ENCODE data around the gene CALN1. TPM values are rescaled to one million over a fixed set of nuclear protein-coding genes. Genes with fewer than 3 reads are reported as not detected.

CALN1 gene
- polyA plus RNA-seq, 3 donors: under 0.01 TPM; not detected in 2

GRCh38 chr7:71731740-71732139, 680.4 kb downstream of the CALN1 start:
- H3K27me3 Mint-ChIP-seq (ENCODE audit: low read depth in 3 of 3): peaks cover 2 to 10% (median 10%) of the 10 kb centered on the region in 3 donors
- no peak overlapping the region for H3K27ac Mint-ChIP-seq
- Histone ChIP-seq H2AFZ (ENCODE audit: insufficient read depth, low read depth, low read length, poor library complexity, severe bottlenecking) (no peak overlapping the region), H3K9ac (ENCODE audit: insufficient read depth, low read length, poor library complexity, severe bottlenecking) (no peak overlapping the region), H3K27me3 (ENCODE audit: control insufficient read depth in 2 of 2, insufficient read depth in 2 of 2, low read length in 2 of 2) (no peaks in the 10 kb centered on the region), H3K79me2 (ENCODE audit: insufficient read depth, low read length) (no peaks in the 10 kb centered on the region), H3K36me3 (replicated peaks in 1 of 2; ENCODE audit: control insufficient read depth in 1 of 2, insufficient read depth in 2 of 2, low read length in 2 of 2) (no peaks in the 10 kb centered on the region), H4K20me1 (ENCODE audit: insufficient read depth, low read length) (no peaks in the 10 kb centered on the region), H3K4me3 (replicated peaks in 1 of 3; ENCODE audit: low read depth in 2 of 3, low read length in 3 of 3) (no peak overlapping the region), H3K27ac (ENCODE audit: low read depth in 1 of 2, low read length in 2 of 2) (no peak overlapping the region), H3K4me1 (ENCODE audit: control insufficient read depth in 1 of 2, insufficient read depth in 2 of 2, low read length in 2 of 2) (no peaks in the 10 kb centered on the region), H3K9me3 (replicated peaks in 1 of 2; ENCODE audit: control insufficient read depth in 1 of 2, insufficient read depth in 1 of 2, low read length in 2 of 2) (no peaks in the 10 kb centered on the region), H3K4me2 (replicated peaks; ENCODE audit: extremely low read depth, low read length, poor library complexity, severe bottlenecking) (no peak overlapping the region)
- TF ChIP-seq, protein P1, sequence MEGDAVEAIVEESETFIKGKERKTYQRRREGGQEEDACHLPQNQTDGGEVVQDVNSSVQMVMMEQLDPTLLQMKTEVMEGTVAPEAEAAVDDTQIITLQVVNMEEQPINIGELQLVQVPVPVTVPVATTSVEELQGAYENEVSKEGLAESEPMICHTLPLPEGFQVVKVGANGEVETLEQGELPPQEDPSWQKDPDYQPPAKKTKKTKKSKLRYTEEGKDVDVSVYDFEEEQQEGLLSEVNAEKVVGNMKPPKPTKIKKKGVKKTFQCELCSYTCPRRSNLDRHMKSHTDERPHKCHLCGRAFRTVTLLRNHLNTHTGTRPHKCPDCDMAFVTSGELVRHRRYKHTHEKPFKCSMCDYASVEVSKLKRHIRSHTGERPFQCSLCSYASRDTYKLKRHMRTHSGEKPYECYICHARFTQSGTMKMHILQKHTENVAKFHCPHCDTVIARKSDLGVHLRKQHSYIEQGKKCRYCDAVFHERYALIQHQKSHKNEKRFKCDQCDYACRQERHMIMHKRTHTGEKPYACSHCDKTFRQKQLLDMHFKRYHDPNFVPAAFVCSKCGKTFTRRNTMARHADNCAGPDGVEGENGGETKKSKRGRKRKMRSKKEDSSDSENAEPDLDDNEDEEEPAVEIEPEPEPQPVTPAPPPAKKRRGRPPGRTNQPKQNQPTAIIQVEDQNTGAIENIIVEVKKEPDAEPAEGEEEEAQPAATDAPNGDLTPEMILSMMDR (IDR thresholded peaks at IDR 0.05): no peak
- intact Hi-C loops (cut with micrococcal nuclease): loop anchor here in 1 of 2 donors (10.0 kb wide), 1 partner anchor 877 kb away; no protein-coding TSS in a partner anchor
- no peak overlapping the region for H3K4me3 Mint-ChIP-seq
- no peaks in the 10 kb centered on the region for H3K4me1 Mint-ChIP-seq
- peaks cover 0 to 2% (median 0%) of the 10 kb centered on the region in 7 donors for H3K9me3 Mint-ChIP-seq
- H3K36me3 Mint-ChIP-seq: no peaks in the 10 kb centered on the region
- WGBS (ENCODE audit: insufficient coverage): 93% methylated on average over 7 of the region's 9 CpGs
- DNase-seq: no peak

Small RNAs within 50 kb of the gene (small RNA-seq; reads per million reads assigned to genes)
- gene AC005011.1 (ENCODE audit: insufficient read length, low read depth): not detected
- not detected for gene RNA5SP232 (ENCODE audit: insufficient read length, low read depth)

Data from CD14-positive monocyte (primary cell).